GM12891 (cell line): Measurements from ENCODE around the gene KCNMB2.

Experiments
- DNase-seq: peaks from one replicate; pipeline ENCODE4 v3.0.0; 2011; ENCODE audit warnings: low spot score; ENCODE audit not compliant: insufficient read length
- FAIRE-seq: peaks from 2 replicates; lab custom pipeline; 2011; peaks lifted over from hg19 to GRCh38; lab: Jason Lieb, UNC
- PAX5 ChIP-seq: IDR thresholded peaks from 2 replicates; pipeline ENCODE4 v1.6.1; 2011; ENCODE audit warnings: low read length, moderate library complexity, mild to moderate bottlenecking; ENCODE audit not compliant: insufficient read depth, severe bottlenecking
- POLR2A ChIP-seq: IDR thresholded peaks from 2 replicates; pipeline ENCODE4 v1.6.1; 2011; ENCODE audit warnings: low read depth, low read length, control low read depth
- POLR2AphosphoS5 ChIP-seq: IDR thresholded peaks from 2 replicates; pipeline ENCODE4 v1.6.1; 2011; ENCODE audit warnings: low read depth, low read length, control low read depth
- POU2F2 ChIP-seq: IDR thresholded peaks from 2 replicates; pipeline ENCODE4 v1.6.1; 2011; ENCODE audit warnings: low read depth, mild to moderate bottlenecking, control low read depth, low read length, moderate library complexity
- SPI1 ChIP-seq: IDR thresholded peaks from 2 replicates; pipeline ENCODE4 v1.6.1; 2011; ENCODE audit warnings: low read depth, low read length, control low read depth
- TAF1 ChIP-seq: IDR thresholded peaks from 2 replicates; pipeline ENCODE4 v1.6.1; 2011; ENCODE audit warnings: low read depth, low read length, control low read depth

The KCNMB2 gene

GRCh38 chr3:178518660-178519396, 17.4 kb upstream of the KCNMB2 start:
- FAIRE-seq (peak; percentile 98), DNase-seq (no peak)
- TF ChIP-seq PAX5 (no peak), SPI1 (no peak), POU2F2 (peak; percentile 37; the same call in 1 of the 2 replicates), POLR2A (peak; percentile 81), TAF1 (no peak), POLR2AphosphoS5 (peak; percentile 64; the same call in 1 of the 2 replicates)

DNA sequence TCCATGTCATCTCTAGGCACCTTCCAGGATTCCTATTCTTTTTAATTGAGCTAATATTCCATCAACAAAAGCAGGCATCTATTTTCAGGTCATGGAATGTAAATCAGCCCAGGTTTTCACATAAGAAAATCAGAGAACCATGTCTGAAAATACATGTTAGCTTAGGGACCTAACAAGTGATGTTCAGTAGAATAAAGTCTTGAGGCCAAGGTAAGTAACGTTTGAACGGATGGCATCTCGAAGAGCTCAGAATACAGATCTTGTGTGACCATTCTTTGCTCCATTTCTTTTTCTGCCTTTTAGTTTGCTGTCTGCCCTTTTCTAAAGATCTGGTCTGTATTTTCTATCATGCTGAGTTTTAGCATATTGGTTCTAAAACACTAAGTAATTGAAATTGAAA, 16.5 kb upstream of the KCNMB2 start:
- DNase-seq (no peak), FAIRE-seq (peak; percentile 31)
- TF ChIP-seq POLR2AphosphoS5 (no peak), POLR2A (no peak), SPI1 (no peak), TAF1 (no peak), POU2F2 (no peak), PAX5 (no peak)

GRCh38 chr3:178520451-178520850, 15.8 kb upstream of the KCNMB2 start:
- no peak for DNase-seq
- no peak for FAIRE-seq
- no peak for TF ChIP-seq POU2F2
- TF ChIP-seq POLR2A, result no peak
- no peak for TF ChIP-seq TAF1
- no peak for TF ChIP-seq POLR2AphosphoS5
- no peak for TF ChIP-seq PAX5
- TF ChIP-seq SPI1, result no peak

DNA sequence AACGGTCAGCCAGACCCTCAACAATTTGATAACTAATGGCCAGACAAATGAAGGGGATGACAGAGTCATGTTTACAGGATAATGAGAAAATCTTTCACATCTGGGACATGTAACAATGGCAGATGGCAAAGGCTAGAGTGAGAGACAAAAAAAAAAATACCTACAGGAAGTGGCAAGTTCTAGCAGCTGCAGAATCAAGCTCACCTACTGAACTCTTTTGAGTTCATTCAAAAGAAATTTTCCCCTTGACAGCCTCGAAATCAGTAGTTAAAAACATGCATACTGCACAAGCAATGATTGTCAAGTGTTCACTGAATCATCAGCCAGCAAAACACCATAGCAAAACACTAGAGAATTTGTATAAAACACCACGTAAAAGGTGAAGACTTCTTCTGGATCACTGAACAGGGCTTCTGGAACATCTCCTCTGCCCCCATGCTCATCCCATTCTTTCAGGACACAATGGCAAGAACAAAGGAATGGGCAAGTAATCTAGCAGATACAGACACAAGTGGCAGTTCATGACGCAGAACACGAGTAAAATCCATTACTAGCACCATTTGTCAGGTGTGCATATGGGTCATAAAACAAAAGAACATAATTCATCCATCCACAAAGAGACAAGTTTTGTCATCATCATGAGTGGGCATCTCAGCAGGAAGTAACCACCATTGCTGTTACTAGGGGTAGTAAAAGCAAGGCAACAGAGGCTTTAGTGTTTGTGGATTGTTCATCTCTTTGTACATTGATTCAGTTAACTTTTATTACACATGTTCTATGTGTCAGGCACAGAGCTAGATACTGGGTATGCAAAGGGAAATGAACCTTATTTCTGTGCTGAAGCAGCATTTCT, 13.8 kb upstream of the KCNMB2 start:
- DNase-seq, result no peak
- FAIRE-seq, result peak; percentile 84
- TF ChIP-seq TAF1, result 0 out of 2 replicates have a peak, but pooled peaks have one; percentile 15
- TF ChIP-seq POLR2A, result no peak

GRCh38 chr3:178525251-178525650, 11.0 kb upstream of the KCNMB2 start:
- no peak for DNase-seq
- no peak for FAIRE-seq
- TF ChIP-seq PAX5, result no peak
- TF ChIP-seq TAF1, result no peak
- no peak for TF ChIP-seq POU2F2
- no peak for TF ChIP-seq POLR2A
- TF ChIP-seq POLR2AphosphoS5, result no peak
- no peak for TF ChIP-seq SPI1

GRCh38 chr3:178526291-178526690, 9.9 kb upstream of the KCNMB2 start:
- DNase-seq, result no peak
- TF ChIP-seq TAF1, result no peak
- TF ChIP-seq POLR2AphosphoS5, result no peak
- no peak for TF ChIP-seq PAX5
- no peak for TF ChIP-seq POU2F2
- TF ChIP-seq SPI1, result no peak
- no peak for TF ChIP-seq POLR2A
- FAIRE-seq, result no peak

DNA sequence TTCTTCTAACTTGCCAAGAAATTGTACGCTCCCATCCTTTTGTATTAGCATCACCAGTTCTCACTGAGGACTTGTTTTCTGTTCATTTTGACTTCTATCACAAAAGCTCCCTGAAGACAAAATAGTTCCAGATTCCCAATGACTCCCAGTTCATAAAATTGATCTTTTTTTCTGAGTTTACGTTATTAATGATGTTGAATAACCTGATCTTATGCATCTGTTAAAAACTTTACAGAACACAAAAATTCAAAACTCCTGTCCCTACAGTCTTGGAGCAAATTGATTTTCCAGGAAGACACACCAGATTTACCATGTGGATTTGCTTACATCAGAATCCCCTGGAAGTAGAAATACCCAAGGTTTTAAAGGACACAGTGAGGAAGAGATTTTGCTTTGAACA, 8.3 kb upstream of the KCNMB2 start:
- DNase-seq (no peak), FAIRE-seq (no peak)
- TF ChIP-seq TAF1, result no peak
- TF ChIP-seq POLR2AphosphoS5, result no peak
- TF ChIP-seq POU2F2, result no peak
- no peak for TF ChIP-seq POLR2A
- TF ChIP-seq SPI1, result no peak
- TF ChIP-seq PAX5, result no peak

DNA sequence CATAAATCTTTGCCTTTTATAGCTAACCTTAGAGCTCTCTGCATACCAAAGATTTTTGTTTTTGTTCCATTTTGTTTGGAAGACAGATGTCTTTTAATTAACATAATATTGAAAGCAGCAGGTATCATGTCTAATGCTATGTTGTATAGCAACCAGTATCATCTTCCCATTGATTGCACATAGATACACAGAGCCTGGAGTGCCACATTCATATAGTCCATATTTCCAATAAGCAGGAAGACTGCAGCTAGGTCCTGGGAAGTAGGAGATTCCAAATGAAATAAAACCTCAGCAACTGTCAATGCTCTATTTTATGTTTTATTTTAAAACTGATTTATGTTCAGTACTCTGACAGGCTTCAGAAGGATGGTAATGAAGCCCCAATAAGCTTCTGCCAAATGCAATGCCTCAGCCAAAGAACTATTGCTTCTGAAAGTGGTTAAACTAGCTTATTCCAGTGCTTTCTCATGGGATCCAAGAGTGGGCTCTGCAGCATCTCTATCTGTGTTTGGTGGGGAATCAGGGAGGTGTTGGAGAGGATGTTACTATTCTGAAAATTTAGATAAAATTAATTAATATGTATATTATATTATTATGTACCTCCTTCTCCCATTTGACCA, 6.5 kb upstream of the KCNMB2 start:
- no peak for FAIRE-seq
- DNase-seq, result no peak
- no peak for TF ChIP-seq SPI1
- no peak for TF ChIP-seq TAF1
- TF ChIP-seq POLR2A, result no peak
- TF ChIP-seq POU2F2, result no peak
- no peak for TF ChIP-seq POLR2AphosphoS5
- no peak for TF ChIP-seq PAX5

GRCh38 chr3:178532476-178532875, 3.8 kb upstream of the KCNMB2 start:
- DNase-seq, result no peak
- TF ChIP-seq POLR2AphosphoS5 (no peak), TAF1 (no peak), SPI1 (no peak), PAX5 (no peak)
- FAIRE-seq, result no peak
